Fibroblast of pulmonary artery (primary cell): ENCODE measurements around the gene CPSF4L.
"Not testable (repeated sequence)": the region's sequence is repeated elsewhere in the genome, so short reads cannot be mapped to it uniquely, and the experiment has no call there.

Source experiments
- DNase-seq: peaks from one replicate; pipeline ENCODE4 v3.0.0-alpha.2; 2010; ENCODE audit warnings: low read depth
- H3K4me3 ChIP-seq: replicated peaks from 2 replicates; pipeline ENCODE4 v1.5.1; 2011; ENCODE audit warnings: low read depth, mild to moderate bottlenecking, control low read depth, low read length, moderate library complexity
- CTCF ChIP-seq: IDR thresholded peaks from 2 replicates; pipeline ENCODE4 v1.5.1; 2011; ENCODE audit warnings: mild to moderate bottlenecking, control low read depth, low read length, inconsistent platforms; ENCODE audit errors: missing control alignments

CPSF4L gene

GRCh38 chr17:73261617-73261951, at the start of gene CPSF4L:
CPSF4L (minus strand) TSS chr17:73261880; CDS start chr17:73261818, 62 bp downstream.
- no peak within 1 kb of the TSS for H3K4me3 ChIP-seq
- DNase-seq = no peak
- no peak for TF ChIP-seq CTCF

- TF ChIP-seq CTCF = no peak
- peak overlapping the region; percentile 97 for H3K4me3 ChIP-seq
- DNase-seq = no peak
Observed at GRCh38 chr17:73311428-73311780, 49.7 kb upstream of the CPSF4L start.

GRCh38 chr17:73309727-73310596, 48.3 kb upstream of the CPSF4L start:
- no peak for DNase-seq
- no peak for TF ChIP-seq CTCF
- peak overlapping the region; percentile 97 for H3K4me3 ChIP-seq

GRCh38 chr17:73308959-73309358, 47.3 kb upstream of the CPSF4L start:
- DNase-seq = not testable (repeated sequence)
- H3K4me3 ChIP-seq = peak overlapping the region; percentile 97

DNA sequence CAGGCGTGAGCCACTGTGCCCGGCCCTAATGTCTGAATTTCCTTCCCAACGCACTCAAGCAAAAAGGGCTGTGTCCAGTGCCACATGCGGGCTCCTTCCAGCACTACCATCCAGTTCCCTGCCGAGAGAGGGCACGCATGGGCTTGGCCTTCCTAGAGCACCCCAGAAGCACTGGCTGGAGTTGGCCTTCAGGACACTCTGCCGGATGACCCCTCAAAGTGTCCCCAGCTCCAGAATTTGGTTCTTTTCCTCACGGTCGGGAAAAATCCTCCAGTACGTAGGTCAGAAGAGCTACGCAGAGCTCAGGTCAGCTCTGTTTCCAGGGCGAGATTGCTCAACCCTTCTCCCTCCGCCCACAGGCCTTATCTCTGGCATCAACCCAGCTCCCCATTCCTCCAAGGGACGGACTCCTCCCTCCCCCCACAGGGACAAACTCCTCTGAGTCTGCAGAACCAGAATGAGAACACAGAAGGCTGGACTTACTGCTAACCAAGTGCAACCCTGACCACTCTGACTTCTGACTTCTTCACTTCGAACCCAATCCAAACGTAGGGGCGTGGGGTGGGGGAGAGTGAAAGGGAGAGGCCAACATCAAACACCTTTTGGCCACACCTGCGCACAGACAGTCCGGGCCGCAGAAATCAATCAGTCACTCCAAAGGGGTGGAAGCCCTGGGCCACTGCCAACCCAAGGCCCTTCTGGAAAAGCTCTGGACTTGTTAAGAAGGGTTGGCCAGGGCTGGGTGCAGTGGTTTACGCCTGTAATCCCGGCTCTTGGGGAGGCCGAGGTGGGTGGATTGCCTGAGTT, 46.5 kb upstream of the CPSF4L start:
- TF ChIP-seq CTCF = no peak
- H3K4me3 ChIP-seq = peak overlapping the region; percentile 97
- DNase-seq = peak; percentile 98

- TF ChIP-seq CTCF = no peak
- no peak for DNase-seq
- H3K4me3 ChIP-seq = peak overlapping the region; percentile 7
Observed at GRCh38 chr17:73307130-73307529, 45.5 kb upstream of the CPSF4L start.
